HEK293 (cell line): ENCODE results near the gene PC.

ENCODE experiments used
- GLI4 ChIP-seq: fragments of 450-650 bp; formaldehyde crosslinking; IDR thresholded peaks from 2 replicates; pipeline ENCODE4 v1.5.1; 2016; ENCODE audit warnings: missing biosample characterization, missing genetic modification characterization
- KLF10 ChIP-seq: fragments of 450-650 bp; IDR thresholded peaks from 2 replicates; pipeline ENCODE4 v1.5.1; 2018; ENCODE audit warnings: missing biosample characterization, mild to moderate bottlenecking, missing genetic modification characterization
- MEIS1 ChIP-seq: sonication (generic); formaldehyde crosslinking; IDR thresholded peaks from 2 replicates; pipeline ENCODE4 v1.8.1; 2022; ENCODE audit warnings: missing genetic modification reagents, mild to moderate bottlenecking, borderline replicate concordance
- ZBTB20 ChIP-seq: fragments of 450-650 bp; formaldehyde crosslinking; IDR thresholded peaks from 2 replicates; pipeline ENCODE4 v1.5.1; 2016; ENCODE audit warnings: missing biosample characterization, missing genetic modification characterization
- ZFP3 ChIP-seq: fragments of 450-650 bp; formaldehyde crosslinking; IDR thresholded peaks from 2 replicates; pipeline ENCODE4 v1.5.1; 2016; ENCODE audit warnings: low read depth, missing biosample characterization, missing genetic modification characterization
- ZNF2 ChIP-seq: fragments of 450-650 bp; formaldehyde crosslinking; IDR thresholded peaks from 2 replicates; pipeline ENCODE4 v1.5.1; 2016; ENCODE audit warnings: missing biosample characterization, missing genetic modification characterization
- ZNF501 ChIP-seq: fragments of 450-650 bp; formaldehyde crosslinking; IDR thresholded peaks from 2 replicates; pipeline ENCODE4 v1.5.1; 2016; ENCODE audit warnings: missing biosample characterization, missing genetic modification characterization
- TF ChIP-seq, protein P1 (sequence below): fragments of 450-650 bp; formaldehyde crosslinking; IDR thresholded peaks from 2 replicates; pipeline ENCODE4 v1.5.1; 2016; ENCODE audit warnings: missing biosample characterization, missing genetic modification characterization
- TF ChIP-seq, protein P2 (sequence below): fragments of 450-650 bp; formaldehyde crosslinking; IDR thresholded peaks from 2 replicates; pipeline ENCODE4 v1.5.1; 2017; ENCODE audit warnings: missing biosample characterization, missing genetic modification characterization
- TF ChIP-seq, protein P3 (sequence below): fragments of 450-650 bp; formaldehyde crosslinking; IDR thresholded peaks from 2 replicates; pipeline ENCODE4 v1.5.1; 2016; ENCODE audit warnings: missing biosample characterization, missing genetic modification characterization
- TF ChIP-seq, protein P4 (sequence below): fragments of 450-650 bp; formaldehyde crosslinking; IDR thresholded peaks from 2 replicates; pipeline ENCODE4 v1.5.1; 2016; ENCODE audit warnings: missing biosample characterization, missing genetic modification characterization
- TF ChIP-seq, protein P5 (sequence below): fragments of 450-650 bp; formaldehyde crosslinking; IDR thresholded peaks from 2 replicates; pipeline ENCODE4 v1.5.1; 2016; ENCODE audit warnings: missing biosample characterization, missing genetic modification characterization, borderline replicate concordance
- TF ChIP-seq, protein P6 (sequence below): fragments of 450-650 bp; formaldehyde crosslinking; IDR thresholded peaks from 2 replicates; pipeline ENCODE4 v1.5.1; 2017; ENCODE audit warnings: missing biosample characterization, missing genetic modification characterization
- TF ChIP-seq, protein P7 (sequence below): fragments of 450-650 bp; formaldehyde crosslinking; optimal IDR thresholded peaks from 2 replicates; pipeline ENCODE3; 2016; ENCODE audit warnings: missing biosample characterization, mild to moderate bottlenecking, missing genetic modification characterization

DNA sequence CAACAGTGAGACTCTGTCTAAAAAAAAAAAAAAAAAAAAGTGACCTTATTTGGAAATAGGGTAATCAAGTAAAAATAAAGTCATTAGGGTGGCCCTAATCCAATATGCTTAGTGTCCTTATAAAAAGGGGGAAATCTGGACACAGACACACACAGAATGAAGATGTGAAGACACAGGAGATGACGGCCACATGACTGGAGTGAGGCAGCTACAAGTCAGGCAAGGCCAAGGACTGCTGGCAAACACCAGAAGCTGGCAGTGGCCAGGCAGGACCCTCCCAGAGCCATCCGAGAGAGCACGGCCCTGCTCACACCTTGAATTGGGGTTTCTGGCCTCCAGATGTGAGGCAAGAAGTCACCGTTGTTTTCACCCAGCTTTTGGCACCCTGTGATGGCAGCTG lies 72.7 kb downstream of the PC start:
- TF ChIP-seq, protein P1, sequence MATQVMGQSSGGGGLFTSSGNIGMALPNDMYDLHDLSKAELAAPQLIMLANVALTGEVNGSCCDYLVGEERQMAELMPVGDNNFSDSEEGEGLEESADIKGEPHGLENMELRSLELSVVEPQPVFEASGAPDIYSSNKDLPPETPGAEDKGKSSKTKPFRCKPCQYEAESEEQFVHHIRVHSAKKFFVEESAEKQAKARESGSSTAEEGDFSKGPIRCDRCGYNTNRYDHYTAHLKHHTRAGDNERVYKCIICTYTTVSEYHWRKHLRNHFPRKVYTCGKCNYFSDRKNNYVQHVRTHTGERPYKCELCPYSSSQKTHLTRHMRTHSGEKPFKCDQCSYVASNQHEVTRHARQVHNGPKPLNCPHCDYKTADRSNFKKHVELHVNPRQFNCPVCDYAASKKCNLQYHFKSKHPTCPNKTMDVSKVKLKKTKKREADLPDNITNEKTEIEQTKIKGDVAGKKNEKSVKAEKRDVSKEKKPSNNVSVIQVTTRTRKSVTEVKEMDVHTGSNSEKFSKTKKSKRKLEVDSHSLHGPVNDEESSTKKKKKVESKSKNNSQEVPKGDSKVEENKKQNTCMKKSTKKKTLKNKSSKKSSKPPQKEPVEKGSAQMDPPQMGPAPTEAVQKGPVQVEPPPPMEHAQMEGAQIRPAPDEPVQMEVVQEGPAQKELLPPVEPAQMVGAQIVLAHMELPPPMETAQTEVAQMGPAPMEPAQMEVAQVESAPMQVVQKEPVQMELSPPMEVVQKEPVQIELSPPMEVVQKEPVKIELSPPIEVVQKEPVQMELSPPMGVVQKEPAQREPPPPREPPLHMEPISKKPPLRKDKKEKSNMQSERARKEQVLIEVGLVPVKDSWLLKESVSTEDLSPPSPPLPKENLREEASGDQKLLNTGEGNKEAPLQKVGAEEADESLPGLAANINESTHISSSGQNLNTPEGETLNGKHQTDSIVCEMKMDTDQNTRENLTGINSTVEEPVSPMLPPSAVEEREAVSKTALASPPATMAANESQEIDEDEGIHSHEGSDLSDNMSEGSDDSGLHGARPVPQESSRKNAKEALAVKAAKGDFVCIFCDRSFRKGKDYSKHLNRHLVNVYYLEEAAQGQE = no peak
- TF ChIP-seq, protein P2, sequence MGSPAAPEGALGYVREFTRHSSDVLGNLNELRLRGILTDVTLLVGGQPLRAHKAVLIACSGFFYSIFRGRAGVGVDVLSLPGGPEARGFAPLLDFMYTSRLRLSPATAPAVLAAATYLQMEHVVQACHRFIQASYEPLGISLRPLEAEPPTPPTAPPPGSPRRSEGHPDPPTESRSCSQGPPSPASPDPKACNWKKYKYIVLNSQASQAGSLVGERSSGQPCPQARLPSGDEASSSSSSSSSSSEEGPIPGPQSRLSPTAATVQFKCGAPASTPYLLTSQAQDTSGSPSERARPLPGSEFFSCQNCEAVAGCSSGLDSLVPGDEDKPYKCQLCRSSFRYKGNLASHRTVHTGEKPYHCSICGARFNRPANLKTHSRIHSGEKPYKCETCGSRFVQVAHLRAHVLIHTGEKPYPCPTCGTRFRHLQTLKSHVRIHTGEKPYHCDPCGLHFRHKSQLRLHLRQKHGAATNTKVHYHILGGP = no peak
- TF ChIP-seq, protein P3, sequence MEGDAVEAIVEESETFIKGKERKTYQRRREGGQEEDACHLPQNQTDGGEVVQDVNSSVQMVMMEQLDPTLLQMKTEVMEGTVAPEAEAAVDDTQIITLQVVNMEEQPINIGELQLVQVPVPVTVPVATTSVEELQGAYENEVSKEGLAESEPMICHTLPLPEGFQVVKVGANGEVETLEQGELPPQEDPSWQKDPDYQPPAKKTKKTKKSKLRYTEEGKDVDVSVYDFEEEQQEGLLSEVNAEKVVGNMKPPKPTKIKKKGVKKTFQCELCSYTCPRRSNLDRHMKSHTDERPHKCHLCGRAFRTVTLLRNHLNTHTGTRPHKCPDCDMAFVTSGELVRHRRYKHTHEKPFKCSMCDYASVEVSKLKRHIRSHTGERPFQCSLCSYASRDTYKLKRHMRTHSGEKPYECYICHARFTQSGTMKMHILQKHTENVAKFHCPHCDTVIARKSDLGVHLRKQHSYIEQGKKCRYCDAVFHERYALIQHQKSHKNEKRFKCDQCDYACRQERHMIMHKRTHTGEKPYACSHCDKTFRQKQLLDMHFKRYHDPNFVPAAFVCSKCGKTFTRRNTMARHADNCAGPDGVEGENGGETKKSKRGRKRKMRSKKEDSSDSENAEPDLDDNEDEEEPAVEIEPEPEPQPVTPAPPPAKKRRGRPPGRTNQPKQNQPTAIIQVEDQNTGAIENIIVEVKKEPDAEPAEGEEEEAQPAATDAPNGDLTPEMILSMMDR (tag by site-specific recombination) = no peak
- TF ChIP-seq, protein P4, sequence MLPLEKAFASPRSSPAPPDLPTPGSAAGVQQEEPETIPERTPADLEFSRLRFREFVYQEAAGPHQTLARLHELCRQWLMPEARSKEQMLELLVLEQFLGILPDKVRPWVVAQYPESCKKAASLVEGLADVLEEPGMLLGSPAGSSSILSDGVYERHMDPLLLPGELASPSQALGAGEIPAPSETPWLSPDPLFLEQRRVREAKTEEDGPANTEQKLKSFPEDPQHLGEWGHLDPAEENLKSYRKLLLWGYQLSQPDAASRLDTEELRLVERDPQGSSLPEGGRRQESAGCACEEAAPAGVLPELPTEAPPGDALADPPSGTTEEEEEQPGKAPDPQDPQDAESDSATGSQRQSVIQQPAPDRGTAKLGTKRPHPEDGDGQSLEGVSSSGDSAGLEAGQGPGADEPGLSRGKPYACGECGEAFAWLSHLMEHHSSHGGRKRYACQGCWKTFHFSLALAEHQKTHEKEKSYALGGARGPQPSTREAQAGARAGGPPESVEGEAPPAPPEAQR (tag by site-specific recombination) = no peak
- TF ChIP-seq ZNF2 (tag by site-specific recombination) (no peak), ZNF501 (no peak), ZFP3 (tag by site-specific recombination) (no peak), ZBTB20 (tag by site-specific recombination) (no peak), MEIS1 (CRISPR knock-in tag) (no peak), KLF10 (tag by site-specific recombination) (no peak), GLI4 (no peak)
- TF ChIP-seq, protein P5, sequence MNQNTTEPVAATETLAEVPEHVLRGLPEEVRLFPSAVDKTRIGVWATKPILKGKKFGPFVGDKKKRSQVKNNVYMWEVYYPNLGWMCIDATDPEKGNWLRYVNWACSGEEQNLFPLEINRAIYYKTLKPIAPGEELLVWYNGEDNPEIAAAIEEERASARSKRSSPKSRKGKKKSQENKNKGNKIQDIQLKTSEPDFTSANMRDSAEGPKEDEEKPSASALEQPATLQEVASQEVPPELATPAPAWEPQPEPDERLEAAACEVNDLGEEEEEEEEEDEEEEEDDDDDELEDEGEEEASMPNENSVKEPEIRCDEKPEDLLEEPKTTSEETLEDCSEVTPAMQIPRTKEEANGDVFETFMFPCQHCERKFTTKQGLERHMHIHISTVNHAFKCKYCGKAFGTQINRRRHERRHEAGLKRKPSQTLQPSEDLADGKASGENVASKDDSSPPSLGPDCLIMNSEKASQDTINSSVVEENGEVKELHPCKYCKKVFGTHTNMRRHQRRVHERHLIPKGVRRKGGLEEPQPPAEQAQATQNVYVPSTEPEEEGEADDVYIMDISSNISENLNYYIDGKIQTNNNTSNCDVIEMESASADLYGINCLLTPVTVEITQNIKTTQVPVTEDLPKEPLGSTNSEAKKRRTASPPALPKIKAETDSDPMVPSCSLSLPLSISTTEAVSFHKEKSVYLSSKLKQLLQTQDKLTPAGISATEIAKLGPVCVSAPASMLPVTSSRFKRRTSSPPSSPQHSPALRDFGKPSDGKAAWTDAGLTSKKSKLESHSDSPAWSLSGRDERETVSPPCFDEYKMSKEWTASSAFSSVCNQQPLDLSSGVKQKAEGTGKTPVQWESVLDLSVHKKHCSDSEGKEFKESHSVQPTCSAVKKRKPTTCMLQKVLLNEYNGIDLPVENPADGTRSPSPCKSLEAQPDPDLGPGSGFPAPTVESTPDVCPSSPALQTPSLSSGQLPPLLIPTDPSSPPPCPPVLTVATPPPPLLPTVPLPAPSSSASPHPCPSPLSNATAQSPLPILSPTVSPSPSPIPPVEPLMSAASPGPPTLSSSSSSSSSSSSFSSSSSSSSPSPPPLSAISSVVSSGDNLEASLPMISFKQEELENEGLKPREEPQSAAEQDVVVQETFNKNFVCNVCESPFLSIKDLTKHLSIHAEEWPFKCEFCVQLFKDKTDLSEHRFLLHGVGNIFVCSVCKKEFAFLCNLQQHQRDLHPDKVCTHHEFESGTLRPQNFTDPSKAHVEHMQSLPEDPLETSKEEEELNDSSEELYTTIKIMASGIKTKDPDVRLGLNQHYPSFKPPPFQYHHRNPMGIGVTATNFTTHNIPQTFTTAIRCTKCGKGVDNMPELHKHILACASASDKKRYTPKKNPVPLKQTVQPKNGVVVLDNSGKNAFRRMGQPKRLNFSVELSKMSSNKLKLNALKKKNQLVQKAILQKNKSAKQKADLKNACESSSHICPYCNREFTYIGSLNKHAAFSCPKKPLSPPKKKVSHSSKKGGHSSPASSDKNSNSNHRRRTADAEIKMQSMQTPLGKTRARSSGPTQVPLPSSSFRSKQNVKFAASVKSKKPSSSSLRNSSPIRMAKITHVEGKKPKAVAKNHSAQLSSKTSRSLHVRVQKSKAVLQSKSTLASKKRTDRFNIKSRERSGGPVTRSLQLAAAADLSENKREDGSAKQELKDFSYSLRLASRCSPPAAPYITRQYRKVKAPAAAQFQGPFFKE (tag by site-specific recombination) = no peak
- TF ChIP-seq, protein P6, sequence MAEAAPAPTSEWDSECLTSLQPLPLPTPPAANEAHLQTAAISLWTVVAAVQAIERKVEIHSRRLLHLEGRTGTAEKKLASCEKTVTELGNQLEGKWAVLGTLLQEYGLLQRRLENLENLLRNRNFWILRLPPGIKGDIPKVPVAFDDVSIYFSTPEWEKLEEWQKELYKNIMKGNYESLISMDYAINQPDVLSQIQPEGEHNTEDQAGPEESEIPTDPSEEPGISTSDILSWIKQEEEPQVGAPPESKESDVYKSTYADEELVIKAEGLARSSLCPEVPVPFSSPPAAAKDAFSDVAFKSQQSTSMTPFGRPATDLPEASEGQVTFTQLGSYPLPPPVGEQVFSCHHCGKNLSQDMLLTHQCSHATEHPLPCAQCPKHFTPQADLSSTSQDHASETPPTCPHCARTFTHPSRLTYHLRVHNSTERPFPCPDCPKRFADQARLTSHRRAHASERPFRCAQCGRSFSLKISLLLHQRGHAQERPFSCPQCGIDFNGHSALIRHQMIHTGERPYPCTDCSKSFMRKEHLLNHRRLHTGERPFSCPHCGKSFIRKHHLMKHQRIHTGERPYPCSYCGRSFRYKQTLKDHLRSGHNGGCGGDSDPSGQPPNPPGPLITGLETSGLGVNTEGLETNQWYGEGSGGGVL = no peak
- TF ChIP-seq, protein P7, sequence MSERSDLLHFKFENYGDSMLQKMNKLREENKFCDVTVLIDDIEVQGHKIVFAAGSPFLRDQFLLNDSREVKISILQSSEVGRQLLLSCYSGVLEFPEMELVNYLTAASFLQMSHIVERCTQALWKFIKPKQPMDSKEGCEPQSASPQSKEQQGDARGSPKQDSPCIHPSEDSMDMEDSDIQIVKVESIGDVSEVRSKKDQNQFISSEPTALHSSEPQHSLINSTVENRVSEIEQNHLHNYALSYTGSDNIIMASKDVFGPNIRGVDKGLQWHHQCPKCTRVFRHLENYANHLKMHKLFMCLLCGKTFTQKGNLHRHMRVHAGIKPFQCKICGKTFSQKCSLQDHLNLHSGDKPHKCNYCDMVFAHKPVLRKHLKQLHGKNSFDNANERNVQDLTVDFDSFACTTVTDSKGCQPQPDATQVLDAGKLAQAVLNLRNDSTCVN (tag by site-specific recombination) = no peak
